Astrocyte of the hippocampus (primary cell): ENCODE data around the gene SNRPA.
"Not testable (repeated sequence)": the region's sequence is repeated elsewhere in the genome, so short reads cannot be mapped to it uniquely, and the experiment has no call there.

Experiments used
- DNase-seq: peaks from one replicate; pipeline ENCODE4 v3.0.0; 2011; ENCODE audit warnings: low read depth, low spot score

SNRPA gene

GRCh38 chr19:40776364-40776763 lies 25.4 kb downstream of the SNRPA start:
- DNase-seq: no peak

GRCh38 chr19:40776932-40777644 lies 26.1 kb downstream of the SNRPA start:
- DNase-seq: peak; percentile 96

GRCh38 chr19:40777645-40777936 lies 26.6 kb downstream of the SNRPA start:
- no peak for DNase-seq

DNA sequence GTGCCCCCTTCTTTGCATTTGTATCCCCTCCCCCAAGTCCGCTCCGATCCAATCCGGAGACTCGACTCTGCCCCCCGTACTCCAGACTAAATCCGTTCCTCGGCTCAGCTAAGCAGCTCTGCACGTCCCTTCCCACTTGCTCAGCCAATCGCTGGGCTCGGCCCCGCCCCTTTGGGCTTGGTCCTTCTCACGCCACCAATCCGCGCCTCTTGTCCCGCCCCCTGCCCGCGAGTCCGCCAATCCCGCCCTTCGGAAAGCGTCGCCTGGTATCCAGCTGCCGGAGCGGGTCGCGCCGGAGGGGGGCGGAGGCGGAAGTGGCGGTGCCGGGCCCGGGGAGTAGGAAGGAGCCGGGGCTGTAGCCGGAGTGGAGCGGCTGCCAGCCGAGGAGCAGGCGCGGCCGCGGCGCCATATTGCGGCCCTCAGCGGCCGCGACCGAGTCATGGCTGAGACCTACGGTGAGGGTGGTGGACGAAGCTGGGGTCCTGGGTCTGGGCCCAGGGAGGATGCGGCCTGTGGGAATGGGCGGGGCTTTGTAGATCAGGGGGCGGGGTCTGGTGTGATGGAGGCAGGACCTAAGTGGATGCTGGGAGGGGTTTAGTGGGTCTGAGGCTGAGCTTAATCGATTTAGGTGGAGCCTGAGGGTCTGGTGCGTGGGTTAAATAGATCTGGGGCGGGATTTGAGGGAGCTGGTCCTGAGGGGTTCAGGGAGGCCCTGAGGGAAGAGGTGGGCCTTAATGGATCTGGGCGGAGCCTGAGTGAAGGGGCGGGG lies 27.1 kb downstream of the SNRPA start, which contains the start of gene RAB4B:
TSS of gene RAB4B (plus strand) at position 311 of the 769 bp plus-strand sequence. CDS start at position 440, 129 bp downstream.
- peak; percentile 100 for DNase-seq

DNA sequence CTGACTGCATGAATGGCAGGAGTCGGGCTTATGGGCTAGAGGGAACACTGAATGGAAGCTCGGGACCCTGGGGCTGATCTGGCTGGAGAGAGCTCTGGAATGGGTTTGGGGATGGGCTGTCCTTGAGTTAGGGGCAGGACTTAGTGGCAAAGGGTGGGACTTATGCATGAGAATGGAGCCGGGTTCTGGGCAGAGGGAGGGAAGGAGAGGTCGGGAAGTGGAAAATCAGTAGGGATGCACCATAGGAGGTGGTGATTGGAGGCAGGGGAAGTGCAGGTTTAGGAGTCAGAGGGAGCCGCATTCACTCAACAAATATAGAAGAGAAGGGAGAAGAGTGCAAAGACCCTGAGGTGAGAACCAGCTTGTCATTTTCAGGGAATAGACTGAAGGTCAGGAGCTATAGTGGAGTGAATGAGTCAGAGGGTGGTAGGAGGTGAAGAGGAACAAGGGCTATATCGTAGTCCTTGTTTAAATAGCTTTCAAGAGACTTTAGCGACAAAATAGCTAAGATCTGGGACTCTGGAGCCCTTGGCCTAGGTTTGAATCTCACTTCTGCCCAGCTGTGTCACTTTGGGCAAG lies 27.8 kb downstream of the SNRPA start:
- no peak for DNase-seq

DNA sequence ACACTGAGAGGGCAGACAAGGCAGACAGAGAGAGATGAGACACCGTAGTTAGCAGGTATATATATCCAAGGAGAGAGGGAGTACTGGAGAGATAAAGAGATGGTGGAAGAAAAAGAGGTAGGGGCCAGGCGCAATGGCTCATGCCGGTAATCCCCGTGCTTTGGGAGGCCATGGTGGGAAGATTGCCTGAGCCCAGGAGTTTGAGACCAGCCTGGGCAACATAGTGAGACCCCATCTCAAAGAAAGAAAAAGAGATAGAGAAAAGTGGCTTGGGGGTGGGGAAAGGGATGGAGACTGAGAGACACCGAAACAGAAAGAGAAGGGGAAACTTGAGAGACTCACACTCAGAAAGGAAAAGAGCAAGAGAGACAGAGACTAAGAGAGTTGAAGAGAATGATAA lies 29.6 kb downstream of the SNRPA start:
- DNase-seq: no peak

DNA sequence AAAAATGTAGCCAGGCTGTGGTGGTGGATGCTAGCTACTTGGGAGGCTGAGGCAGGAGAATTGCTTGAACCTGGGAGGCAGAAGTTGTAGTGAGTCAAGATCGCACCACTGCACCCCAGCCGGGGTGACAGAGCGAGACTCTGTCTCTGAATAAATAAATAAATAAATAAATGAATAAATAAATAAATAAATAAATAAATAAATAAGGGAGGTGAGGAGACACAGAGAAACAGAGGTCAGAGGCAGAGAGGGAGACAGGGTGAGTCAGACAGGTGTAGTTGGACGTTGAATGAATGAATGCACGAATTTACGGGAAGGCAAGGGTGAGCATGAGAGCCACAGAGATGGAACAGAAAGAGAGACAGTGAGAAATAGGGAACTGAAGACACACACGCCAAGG lies 30.1 kb downstream of the SNRPA start:
- no peak for DNase-seq

DNA sequence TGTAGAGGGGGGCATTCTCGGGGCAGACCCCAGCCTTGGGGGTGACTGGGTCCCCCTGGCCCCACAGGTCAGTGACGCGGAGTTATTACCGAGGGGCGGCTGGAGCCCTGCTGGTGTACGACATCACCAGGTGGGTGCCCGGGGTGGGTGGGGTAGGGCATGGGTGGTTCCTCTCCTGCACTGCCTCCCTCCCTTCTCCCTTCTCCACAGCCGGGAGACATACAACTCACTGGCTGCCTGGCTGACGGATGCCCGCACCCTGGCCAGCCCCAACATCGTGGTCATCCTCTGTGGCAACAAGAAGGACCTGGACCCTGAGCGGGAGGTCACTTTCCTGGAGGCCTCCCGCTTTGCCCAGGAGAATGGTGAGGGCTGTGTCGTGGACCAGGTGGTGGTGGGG lies 32.7 kb downstream of the SNRPA start:
- DNase-seq: no peak

- not testable (repeated sequence) for DNase-seq
Observed at GRCh38 chr19:40784146-40784545, 33.1 kb downstream of the SNRPA start.

DNA sequence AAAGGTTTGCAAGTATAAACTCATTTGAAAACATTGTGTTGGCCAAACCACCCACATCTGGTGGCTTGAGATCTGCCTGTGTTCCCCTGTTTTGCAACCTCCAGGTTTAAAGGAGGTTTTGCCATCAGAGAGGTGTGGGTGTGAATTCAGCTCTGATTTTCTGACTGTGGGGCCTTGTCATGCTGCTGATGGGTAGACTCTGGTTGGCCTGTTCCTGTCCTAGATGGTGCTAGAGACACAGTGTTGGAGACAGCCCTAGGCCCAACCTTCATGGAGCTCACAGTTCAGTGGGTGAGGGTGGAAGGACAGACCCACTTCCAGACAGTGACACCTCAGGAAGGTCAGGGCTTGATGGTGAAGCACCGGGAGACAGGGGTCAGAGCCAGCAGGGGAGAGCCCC lies 34.5 kb downstream of the SNRPA start:
- no peak for DNase-seq

DNA sequence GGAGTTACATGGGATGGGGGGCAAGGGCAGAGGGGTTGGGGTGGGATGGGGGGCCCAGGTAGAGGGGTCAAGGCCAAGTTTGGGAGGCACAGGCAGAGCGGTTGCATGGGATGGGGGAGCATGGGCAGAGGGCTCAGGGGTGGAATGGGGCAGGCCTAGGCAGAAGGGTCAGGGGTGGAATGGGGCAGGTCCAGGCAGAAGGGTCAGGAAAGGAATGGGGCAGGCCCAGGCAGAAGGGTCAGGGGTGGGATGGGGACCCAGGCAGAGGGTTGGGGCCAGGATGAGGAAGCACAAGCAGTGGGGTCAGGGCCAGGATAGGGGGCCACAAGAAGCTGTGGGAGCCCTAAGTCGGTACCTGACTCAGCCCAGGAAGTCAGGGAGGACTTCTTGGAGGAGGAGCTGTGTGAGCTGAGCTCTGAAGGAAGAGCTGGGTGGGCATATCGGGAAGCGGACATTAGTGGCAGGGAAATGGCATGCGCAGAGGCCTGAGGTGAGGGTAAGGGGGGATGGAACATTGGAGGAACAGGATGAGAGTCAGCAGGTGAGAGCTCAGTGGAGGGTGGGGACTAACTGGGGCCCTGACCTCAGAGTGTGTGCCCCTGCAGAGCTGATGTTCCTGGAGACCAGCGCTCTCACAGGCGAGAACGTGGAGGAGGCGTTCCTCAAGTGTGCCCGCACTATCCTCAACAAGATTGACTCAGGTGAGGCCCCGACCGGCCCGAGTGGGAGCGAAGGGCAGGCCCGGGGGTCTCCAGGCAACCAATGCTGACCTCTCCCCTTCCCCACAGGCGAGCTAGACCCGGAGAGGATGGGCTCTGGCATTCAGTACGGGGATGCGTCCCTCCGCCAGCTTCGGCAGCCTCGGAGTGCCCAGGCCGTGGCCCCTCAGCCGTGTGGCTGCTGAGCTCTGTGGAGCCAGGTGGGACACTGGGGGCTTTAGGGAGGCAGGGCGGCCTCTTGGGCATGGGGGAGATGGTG lies 35.3 kb downstream of the SNRPA start:
- DNase-seq: no peak

DNA sequence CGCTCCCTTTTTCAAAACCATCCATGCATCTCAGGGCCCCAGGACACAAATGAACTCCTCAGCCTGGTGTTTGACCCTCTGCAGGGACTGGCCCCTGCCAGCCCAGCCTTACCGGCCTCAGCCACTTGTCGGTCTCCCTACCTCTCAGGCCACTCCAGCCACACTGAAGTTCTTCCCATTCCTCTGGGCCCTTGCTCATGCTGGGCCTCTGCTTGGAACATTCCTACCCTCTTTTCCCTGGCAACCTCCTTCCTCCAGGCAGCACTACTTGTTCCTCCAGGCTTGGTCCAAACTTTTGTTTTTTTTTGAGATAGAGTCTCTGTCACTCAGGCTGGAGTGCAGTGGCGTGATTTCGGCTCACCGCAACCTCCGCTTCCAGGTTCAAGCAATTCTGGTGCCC lies 40.3 kb downstream of the SNRPA start:
- DNase-seq: no peak

- no peak for DNase-seq
Observed at GRCh38 chr19:40791996-40792395, 41.0 kb downstream of the SNRPA start.

GRCh38 chr19:40797166-40797962 lies 46.4 kb downstream of the SNRPA start:
- DNase-seq: no peak

DNA sequence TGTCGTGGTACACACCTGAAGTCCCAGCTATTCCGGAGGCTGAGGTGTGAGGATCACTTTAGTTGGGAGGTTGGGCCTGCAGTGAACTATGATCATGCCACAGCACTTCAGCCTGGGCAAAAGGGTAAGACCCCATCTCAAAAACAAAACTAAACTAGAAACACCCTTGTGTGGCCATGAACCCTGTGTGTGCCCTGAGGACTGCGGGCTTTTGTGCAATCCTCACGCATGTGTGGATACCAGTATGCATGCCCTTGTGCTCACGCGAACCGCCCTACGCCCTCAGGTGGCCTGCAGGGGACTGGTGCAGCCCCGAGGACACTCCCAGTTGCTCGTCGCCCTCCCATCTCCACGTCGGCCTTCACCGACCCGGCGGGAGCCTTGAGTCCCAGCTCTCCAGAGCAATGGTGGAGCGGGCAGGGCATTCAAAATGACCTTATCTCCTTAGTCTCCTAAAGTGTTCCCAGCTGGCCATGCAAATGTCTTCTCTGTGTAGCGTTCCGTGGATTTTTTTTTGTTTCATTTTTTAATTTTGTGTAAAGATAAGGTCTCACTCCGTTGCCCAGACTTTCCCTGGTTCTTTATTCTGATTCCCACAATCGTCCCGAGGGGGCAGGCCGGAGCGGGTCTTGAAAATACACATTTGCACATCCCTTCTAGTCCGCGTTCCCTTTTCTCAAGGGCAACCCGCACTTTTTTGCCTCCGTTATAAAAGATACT lies 47.1 kb downstream of the SNRPA start:
- DNase-seq: peak; percentile 65

DNA sequence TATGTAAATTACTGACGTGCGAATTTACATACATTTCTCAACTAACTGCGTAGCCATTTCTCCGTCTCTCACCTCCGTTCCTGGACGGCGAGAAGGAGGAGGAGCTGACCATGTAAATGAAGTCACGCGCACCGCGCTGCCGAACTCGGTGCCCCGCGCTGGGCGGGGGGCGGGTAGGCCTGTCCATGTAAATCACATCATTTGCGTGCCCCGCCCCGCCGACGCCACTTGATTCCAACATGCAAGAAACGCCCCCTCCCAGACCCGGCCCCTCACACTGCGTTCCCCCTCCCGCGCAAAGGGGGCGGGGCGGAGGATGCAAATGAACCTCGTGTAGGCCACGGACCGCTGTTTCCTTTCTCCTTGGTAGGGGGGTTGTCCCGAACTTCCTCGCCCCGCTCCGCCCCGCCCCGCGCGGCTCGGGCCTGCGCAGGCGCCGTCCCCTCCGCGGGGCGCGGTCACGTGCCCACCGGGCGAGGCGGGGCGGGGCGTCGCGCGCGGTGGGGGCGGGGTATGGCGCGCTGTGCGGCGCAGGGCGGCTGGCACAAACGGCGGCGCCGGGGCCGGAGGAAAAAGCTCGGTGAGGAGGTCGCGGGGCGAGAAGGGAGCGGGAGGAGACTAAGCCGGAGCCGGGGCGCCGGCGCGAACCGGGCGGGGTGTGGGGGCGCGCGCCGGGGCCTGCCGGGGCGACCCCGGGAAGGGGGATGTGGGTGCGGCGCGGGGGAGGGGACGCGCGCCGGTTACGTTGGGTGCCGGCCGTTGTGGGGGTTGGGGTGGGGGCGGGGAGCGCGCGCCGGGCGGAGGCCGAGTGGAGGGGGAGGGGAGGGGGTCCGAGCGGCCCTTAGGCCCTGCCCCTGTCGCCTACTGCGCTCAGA lies 47.9 kb downstream of the SNRPA start, which contains the start of gene EGLN2:
TSS of gene EGLN2 (plus strand) at position 509 of the 875 bp plus-strand sequence. CDS start 1,382 bp downstream, outside the sequence.
- DNase-seq: peak; percentile 100

GRCh38 chr19:40799558-40800338 lies 48.7 kb downstream of the SNRPA start:
- peak; percentile 56 for DNase-seq

DNA sequence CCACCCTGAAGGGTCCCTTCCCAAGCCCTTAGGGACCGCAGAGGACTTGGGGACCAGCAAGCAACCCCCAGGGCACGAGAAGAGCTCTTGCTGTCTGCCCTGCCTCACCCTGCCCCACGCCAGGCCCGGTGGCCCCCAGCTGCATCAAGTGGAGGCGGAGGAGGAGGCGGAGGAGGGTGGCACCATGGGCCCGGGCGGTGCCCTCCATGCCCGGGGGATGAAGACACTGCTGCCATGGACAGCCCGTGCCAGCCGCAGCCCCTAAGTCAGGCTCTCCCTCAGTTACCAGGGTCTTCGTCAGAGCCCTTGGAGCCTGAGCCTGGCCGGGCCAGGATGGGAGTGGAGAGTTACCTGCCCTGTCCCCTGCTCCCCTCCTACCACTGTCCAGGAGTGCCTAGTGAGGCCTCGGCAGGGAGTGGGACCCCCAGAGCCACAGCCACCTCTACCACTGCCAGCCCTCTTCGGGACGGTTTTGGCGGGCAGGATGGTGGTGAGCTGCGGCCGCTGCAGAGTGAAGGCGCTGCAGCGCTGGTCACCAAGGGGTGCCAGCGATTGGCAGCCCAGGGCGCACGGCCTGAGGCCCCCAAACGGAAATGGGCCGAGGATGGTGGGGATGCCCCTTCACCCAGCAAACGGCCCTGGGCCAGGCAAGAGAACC lies 49.5 kb downstream of the SNRPA start:
- DNase-seq: no peak
